ENCODE data around the gene KCNJ10.

KCNJ10 gene

GRCh38 chr1:160040476-160040875 is 29.5 kb downstream of the KCNJ10 start:
- TF ChIP-seq CTCF (conservative IDR thresholded peaks at IDR 0.05): no peak
- no peak overlapping the region for H3K27ac ChIP-seq

GRCh38 chr1:160032165-160032820 is 37.7 kb downstream of the KCNJ10 start:
- no peak for TF ChIP-seq CTCF (conservative IDR thresholded peaks at IDR 0.05)
- peak overlapping the region; percentile 87 for H3K27ac ChIP-seq

- no peak for TF ChIP-seq CTCF (conservative IDR thresholded peaks at IDR 0.05)
- H3K27ac ChIP-seq: peak within 1 kb of the TSS; percentile 87
These were observed 38.4 kb downstream of the KCNJ10 start, which contains the start of gene PIGM for GRCh38 chr1:160031365-160032164. PIGM (minus strand) TSS chr1:160031990; CDS start chr1:160031739, 251 bp downstream.

GRCh38 chr1:160030657-160031364 is 39.1 kb downstream of the KCNJ10 start:
- no peak for TF ChIP-seq CTCF (conservative IDR thresholded peaks at IDR 0.05)
- peak overlapping the region; percentile 87 for H3K27ac ChIP-seq

- TF ChIP-seq CTCF (conservative IDR thresholded peaks at IDR 0.05): no peak
- no peak overlapping the region for H3K27ac ChIP-seq
These were observed 41.5 kb downstream of the KCNJ10 start for GRCh38 chr1:160028426-160028825.

- no peak for TF ChIP-seq CTCF (conservative IDR thresholded peaks at IDR 0.05)
- no peak overlapping the region for H3K27ac ChIP-seq
These were observed 44.6 kb downstream of the KCNJ10 start for GRCh38 chr1:160025314-160025713.

All from VCaP (cell line).